Measurements from ENCODE around the gene ATP6V0A1.

- TF ChIP-seq CTCF (IDR thresholded peaks at IDR 0.05) (no peak), POLR2A (IDR thresholded peaks at IDR 0.05) (no peak), POLR2AphosphoS5 (IDR thresholded peaks at IDR 0.05) (no peak)
These were observed 86.2 kb downstream of the ATP6V0A1 start for GRCh38 chr17:42544874-42545283.
